ENCODE data around the gene ANKRD33B. TPM values are rescaled to one million over a fixed set of nuclear protein-coding genes. Genes with fewer than 3 reads are reported as not detected.

The ANKRD33B gene
- total and polyA plus RNA-seq, 7 donors, result 1.4 to 32.7 (median 7.8) TPM

GRCh38 chr5:10699987-10700386 lies 136.1 kb downstream of the ANKRD33B start:
- DNase-seq (no peak), ATAC-seq (no peak)
- H3K36me3 ChIP-seq (ENCODE audit: insufficient read depth in 1 of 2, low read depth in 1 of 2), result no peaks in the 10 kb centered on the region
- H3K9me3 ChIP-seq, result no peaks in the 10 kb centered on the region
- intact Hi-C loops (cut with DNase I), result loop anchor here (5.0 to 10.0 kb wide), 2 partner anchors 485 to 1322 kb away; no protein-coding TSS in a partner anchor
- no peak overlapping the region for H3K4me3 ChIP-seq
- no peaks in the 10 kb centered on the region for H3K27me3 ChIP-seq (ENCODE audit: insufficient read depth in 3 of 3, low read length in 2 of 3)
- H3K27ac ChIP-seq, result no peak overlapping the region
- WGBS, 3 donors, result 73 to 82% (median 76%) methylated on average over 8 of the region's 8 CpGs
- TF ChIP-seq CTCF (IDR thresholded peaks at IDR 0.05), result no peak
- H3K4me1 ChIP-seq, result no peaks in the 10 kb centered on the region

- Histone ChIP-seq H3K27me3 (ENCODE audit: insufficient read depth in 3 of 3, low read length in 2 of 3) (no peaks in the 10 kb centered on the region), H3K9me3 (no peaks in the 10 kb centered on the region), H3K4me3 (no peak overlapping the region), H3K36me3 (ENCODE audit: insufficient read depth in 1 of 2, low read depth in 1 of 2) (no peaks in the 10 kb centered on the region), H3K4me1 (no peaks in the 10 kb centered on the region), H3K27ac (no peak overlapping the region)
- DNase-seq (no peak), ATAC-seq (no peak)
- intact Hi-C loops (cut with DNase I), result no loop called here
- WGBS, 3 donors, result 92 to 98% (median 97%) methylated on average over 7 of the region's 7 CpGs
- no peak for TF ChIP-seq CTCF (IDR thresholded peaks at IDR 0.05)
Measured at GRCh38 chr5:10700516-10700915, 136.6 kb downstream of the ANKRD33B start.

GRCh38 chr5:10701567-10702039 lies 137.7 kb downstream of the ANKRD33B start:
- no peaks in the 10 kb centered on the region for H3K4me1 ChIP-seq
- H3K27ac ChIP-seq, result no peak overlapping the region
- no peaks in the 10 kb centered on the region for H3K27me3 ChIP-seq (ENCODE audit: insufficient read depth in 3 of 3, low read length in 2 of 3)
- no peaks in the 10 kb centered on the region for H3K9me3 ChIP-seq
- intact Hi-C loops (cut with DNase I), result no loop called here
- peak; percentile 61 for TF ChIP-seq CTCF (IDR thresholded peaks at IDR 0.05)
- no peaks in the 10 kb centered on the region for H3K36me3 ChIP-seq (ENCODE audit: insufficient read depth in 1 of 2, low read depth in 1 of 2)
- ATAC-seq (no peak), DNase-seq (no peak)
- no peak overlapping the region for H3K4me3 ChIP-seq
- 42 to 54% (median 54%) methylated on average over 6 of the region's 6 CpGs for WGBS, 3 donors

- intact Hi-C loops (cut with DNase I), result no loop called here
- ATAC-seq, result no peak
- Histone ChIP-seq H3K36me3 (ENCODE audit: insufficient read depth in 1 of 2, low read depth in 1 of 2) (no peaks in the 10 kb centered on the region), H3K4me1 (no peaks in the 10 kb centered on the region), H3K27ac (no peak overlapping the region), H3K27me3 (ENCODE audit: insufficient read depth in 3 of 3, low read length in 2 of 3) (no peaks in the 10 kb centered on the region), H3K4me3 (no peak overlapping the region), H3K9me3 (no peaks in the 10 kb centered on the region)
- no peak for DNase-seq
- 94 to 96% (median 95%) methylated on average over 9 of the region's 9 CpGs for WGBS, 3 donors
- no peak for TF ChIP-seq CTCF (IDR thresholded peaks at IDR 0.05)
Measured at GRCh38 chr5:10702040-10702629, 138.3 kb downstream of the ANKRD33B start.

All from psoas muscle (tissue), 8 donors.